HG02588 (cell line): Measurements from ENCODE around the gene SRSF1.
"Not testable (repeated sequence)": the region's sequence is repeated elsewhere in the genome, so short reads cannot be mapped to it uniquely, and the experiment has no call there.

Experiments used
- ATAC-seq: cut with Tn5 transposase; IDR thresholded peaks from one replicate; pipeline ENCODE4 v1.9.1; 2021; ENCODE audit warnings: mild to moderate bottlenecking, moderate library complexity; ENCODE audit not compliant: unreplicated experiment

The SRSF1 gene

DNA sequence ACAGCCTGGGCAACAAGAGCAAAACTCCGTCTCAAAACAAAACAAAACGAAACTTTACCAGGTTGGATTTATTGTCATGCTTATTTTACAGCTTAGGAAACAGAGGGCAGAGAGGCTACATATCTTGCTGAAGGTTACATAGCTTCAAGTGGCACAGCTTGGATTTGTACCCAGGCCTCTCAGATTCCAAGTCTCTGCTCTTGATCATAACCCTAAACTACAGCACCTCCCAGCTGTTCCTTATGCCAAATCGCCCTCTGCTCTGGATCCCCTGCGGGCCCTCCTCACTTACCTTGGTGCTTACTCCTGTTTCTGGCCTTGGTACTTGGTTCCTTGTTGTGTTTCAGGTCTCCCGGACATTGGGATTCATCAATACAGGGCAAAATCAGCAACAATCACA lies 40.2 kb downstream of the SRSF1 start:
- ATAC-seq = no peak

DNA sequence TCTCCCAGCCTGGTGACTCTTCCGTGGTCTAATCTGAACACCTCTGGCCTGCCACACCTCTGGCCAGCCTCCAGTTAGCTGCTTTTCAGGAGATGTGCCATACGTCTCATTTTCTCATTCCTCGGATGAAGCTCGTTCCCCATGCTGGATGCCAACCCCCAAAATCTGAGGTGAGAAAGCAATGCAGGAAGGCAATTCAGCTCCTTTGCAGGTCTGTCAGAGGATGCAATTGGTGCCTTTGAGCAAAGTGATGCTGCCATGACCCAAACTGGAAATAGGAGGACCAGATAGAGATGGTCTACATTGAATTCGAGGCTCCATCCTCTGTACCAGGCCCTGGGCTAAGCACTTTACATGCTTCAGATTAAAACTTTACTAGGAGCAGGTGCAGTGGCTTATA lies 40.8 kb downstream of the SRSF1 start:
- ATAC-seq = no peak

GRCh38 chr17:57965521-57966160 lies 41.4 kb downstream of the SRSF1 start:
- ATAC-seq = no peak

GRCh38 chr17:57963149-57963511 lies 43.9 kb downstream of the SRSF1 start:
- no peak for ATAC-seq

DNA sequence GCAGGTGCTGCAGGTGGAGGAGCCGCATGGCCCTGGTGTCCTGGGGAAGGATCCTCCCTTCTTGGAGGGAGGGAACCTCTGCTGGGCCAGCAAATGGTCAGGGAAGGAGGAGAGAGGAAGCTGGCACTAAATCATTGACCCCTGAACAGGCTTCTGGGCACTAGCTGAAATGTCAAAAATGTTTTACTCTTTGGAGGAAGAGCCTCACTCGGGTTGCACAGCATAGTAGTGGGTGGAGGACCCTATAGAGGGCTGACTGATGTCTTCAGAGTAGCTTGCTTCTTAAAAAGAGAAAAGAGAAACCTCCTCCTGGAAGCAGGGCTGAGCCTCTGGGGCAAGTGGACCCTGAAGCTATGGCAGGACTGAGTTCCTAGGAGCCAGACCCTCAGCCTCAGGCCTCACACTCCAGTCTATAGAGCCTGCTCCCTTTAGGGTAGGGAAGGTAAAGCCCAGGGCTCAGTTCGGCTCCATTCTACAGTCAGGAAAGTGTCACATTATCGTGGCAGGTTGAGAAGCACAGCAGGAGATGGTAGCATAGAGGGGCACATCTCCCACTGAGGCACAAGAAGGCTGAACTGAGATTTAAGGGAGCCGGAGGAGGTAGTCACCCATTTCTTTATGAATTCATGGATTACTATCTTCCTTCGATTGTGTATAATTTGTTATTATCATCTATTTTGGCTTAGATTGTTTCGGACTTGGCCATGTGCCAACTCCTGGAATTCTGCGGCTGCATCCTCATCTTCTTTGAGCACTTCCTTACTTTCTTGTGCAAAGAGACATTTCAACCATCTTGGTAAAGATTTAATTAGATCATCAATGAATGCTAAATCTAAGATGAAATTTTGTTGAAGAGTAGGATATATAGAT lies 44.5 kb downstream of the SRSF1 start:
- ATAC-seq = no peak

- no peak for ATAC-seq
Observed at GRCh38 chr17:57959929-57960328, 47.1 kb downstream of the SRSF1 start.

DNA sequence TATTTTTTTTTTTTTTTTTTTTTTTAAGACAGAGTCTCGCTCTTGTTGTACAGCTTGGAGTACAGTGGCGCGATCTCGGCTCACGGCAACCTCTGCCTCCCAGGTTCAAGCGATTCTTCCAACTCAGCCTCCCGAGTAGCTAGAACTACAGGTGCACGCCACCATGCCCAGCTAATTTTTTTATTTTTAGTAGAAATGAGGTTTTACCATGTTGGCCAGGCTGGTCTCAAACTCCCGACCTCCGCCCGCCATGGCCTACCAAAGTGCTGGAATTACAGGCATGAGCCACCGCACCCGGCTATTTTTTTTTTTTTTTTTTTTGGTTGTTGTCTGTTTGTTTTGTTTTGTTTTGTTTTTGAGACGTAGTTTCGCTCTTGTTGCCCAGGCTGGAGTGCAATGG lies 48.7 kb downstream of the SRSF1 start:
- not testable (repeated sequence) for ATAC-seq

DNA sequence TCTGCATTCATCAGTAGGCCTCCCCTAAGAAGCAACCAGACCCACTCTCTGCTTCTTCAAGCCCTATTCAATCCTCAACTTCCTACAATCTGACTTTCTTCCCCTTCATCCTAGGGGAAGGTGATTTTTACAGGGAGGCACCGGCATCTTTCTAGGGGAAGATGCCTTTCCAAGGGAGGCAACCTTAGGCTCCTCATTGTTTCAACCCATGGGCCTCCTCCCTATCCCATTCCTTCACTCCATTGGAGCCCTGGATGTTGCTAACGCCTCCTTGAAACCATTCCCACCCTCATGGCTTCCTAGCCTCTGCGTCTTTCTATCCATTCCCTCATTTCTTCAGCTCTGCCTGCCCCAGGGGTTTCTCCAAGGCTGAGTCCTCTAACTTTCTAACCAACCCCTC lies 49.2 kb downstream of the SRSF1 start:
- no peak for ATAC-seq

GRCh38 chr17:57957120-57957850 lies 49.8 kb downstream of the SRSF1 start:
- ATAC-seq = no peak

GRCh38 chr17:57956291-57957119 lies 50.5 kb downstream of the SRSF1 start:
- peak; percentile 74 for ATAC-seq

DNA sequence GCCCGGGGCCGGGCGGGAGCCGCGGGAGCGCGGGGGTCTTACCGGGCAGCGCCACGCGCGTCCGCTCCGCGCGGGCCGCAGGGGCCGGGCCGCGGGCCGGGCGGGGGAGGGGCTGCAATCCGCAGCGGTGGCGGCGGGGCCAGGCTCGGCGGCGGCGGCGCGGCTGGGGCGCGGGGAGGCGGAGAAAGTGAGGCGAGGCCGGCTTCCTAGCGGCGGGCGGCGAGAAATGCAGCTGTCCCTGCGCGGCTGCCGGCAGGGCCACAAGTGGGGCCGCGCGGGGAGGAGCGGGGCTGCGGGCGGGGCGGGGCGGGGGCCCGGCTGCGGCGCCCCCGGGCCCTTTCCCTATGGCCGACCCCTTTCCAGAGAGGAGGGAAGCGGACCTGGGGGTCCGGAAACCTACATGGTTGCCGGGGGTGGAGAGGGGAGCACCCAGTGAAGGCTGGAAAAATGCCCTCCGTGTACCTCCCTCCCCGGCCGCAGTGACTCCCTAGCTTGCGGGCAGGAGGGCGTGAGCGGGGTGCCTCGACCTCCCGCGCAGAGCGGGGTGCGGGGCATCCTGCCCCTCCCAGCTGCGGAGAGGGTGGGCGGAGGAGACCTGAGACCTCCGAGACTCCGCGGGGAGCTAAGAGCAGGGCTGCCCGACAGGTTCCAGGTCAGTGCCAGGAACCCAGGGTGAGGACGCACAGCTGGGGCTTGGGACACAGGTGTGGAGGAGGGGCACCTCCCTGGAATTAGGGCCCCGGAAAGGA lies 51.7 kb downstream of the SRSF1 start, which contains the start of gene CUEDC1:
CUEDC1 (minus strand) TSS at position 230 of the 749 bp plus-strand sequence. CDS start 69,848 bp downstream, outside the sequence.
- no peak for ATAC-seq

DNA sequence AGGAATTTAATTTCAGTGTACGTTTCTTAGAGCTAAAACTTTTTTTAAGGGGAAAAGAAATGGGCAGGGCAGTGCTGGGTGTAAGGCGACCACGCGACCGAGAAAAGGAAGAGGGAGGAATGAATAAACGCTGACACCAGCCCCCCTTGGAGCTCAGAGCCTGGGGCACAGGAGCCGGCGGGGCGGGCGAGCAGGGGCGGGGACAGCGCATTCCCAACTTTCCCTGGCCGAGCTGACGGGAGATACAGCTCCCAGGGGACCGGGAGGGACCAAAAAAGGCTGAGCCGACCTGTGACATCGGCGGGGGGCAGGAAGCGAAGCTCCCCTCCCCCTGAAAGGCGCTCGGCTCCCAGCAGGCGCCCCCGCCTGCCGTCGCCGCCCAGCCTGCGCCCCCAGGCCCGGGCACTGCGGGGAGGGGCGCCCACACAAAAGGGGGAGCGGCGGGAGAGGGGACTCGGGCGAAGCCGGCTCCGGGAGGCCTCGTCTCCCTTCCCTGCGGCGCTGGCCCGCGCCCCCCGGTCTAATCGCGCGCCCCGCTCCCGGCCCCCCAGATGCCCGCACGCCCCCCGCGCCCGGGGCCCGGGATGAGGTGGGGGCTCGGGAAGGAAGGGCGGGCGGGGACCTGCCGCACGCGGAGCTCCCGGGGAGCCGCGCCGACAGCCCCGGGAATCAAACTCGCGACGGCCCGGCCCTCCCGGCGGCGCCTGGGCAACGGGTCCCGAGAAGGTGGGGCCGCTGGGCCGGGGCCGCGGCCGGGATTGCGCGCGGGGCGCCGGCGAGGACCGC lies 52.5 kb downstream of the SRSF1 start:
- no peak for ATAC-seq

DNA sequence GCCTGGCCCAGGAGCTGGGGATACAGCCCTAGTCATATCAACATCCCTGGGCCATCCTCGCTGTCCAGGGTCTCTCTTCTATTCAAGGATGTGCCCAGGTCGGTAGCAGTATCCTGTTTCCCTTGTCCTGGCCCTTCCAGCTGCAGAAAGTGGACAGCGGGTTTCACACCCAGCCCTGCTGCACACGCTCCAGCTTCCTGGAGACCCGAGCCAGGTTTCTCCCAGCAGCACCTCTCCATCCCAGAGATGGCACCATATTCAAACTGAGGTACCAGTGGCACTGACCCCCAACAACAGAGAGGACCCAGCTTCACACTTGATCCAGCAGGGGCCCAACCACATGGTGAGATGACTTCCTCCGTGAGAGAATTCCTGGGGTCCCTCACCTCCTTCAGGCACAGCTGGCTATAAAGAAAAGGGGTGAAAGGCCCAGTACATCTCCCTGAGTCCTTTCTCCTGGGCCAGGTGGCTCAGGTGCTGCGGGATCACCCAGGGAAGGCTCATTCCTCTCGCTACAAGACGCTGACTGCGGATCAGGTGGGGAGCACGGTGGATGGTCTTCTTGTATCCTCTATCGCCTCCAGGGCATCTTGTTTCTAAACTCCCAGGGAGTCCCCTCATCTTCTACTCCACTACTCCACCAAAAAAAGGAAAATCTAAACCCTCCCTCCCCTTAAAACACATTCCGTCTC lies 53.2 kb downstream of the SRSF1 start:
- ATAC-seq = no peak
